Measurements from ENCODE around the gene LIF. TPM values are rescaled to one million over a fixed set of nuclear protein-coding genes. Genes with fewer than 3 reads are reported as not detected.

LIF gene
- total RNA-seq, 1 donor from 2014 or later: 0.16 TPM

- TF ChIP-seq CTCF (IDR thresholded peaks at IDR 0.05; ENCODE audit: borderline replicate concordance): no peak
- Histone ChIP-seq H3K36me3 (no peaks in the 10 kb centered on the region), H3K27ac (replicated peaks) (peak overlapping the region; percentile 79), H3K4me3 (no peak overlapping the region), H3K9me3 (replicated peaks) (no peaks in the 10 kb centered on the region), H3K27me3 (ENCODE audit: low read depth) (peaks cover 77% of the 10 kb centered on the region), H3K4me1 (peaks cover 24% of the 10 kb centered on the region)
- DNase-seq: no peak
- intact Hi-C loops (cut with micrococcal nuclease): no loop called here
These were observed 49.2 kb downstream of the LIF start for GRCh38 chr22:30197389-30197788.

GRCh38 chr22:30196880-30197336, 49.7 kb downstream of the LIF start:
- intact Hi-C loops (cut with micrococcal nuclease): no loop called here
- Histone ChIP-seq H3K4me1 (peaks cover 24% of the 10 kb centered on the region), H3K9me3 (replicated peaks) (no peaks in the 10 kb centered on the region), H3K36me3 (no peaks in the 10 kb centered on the region), H3K27me3 (ENCODE audit: low read depth) (peaks cover 77% of the 10 kb centered on the region), H3K4me3 (peak overlapping the region; percentile 26), H3K27ac (replicated peaks) (peak overlapping the region; percentile 79)
- no peak for TF ChIP-seq CTCF (IDR thresholded peaks at IDR 0.05; ENCODE audit: borderline replicate concordance)
- no peak for DNase-seq

- H3K27me3 ChIP-seq (ENCODE audit: low read depth): peaks cover 77% of the 10 kb centered on the region
- TF ChIP-seq CTCF (IDR thresholded peaks at IDR 0.05; ENCODE audit: borderline replicate concordance): no peak
- peaks cover 24% of the 10 kb centered on the region for H3K4me1 ChIP-seq
- no peaks in the 10 kb centered on the region for H3K9me3 ChIP-seq (replicated peaks)
- intact Hi-C loops (cut with micrococcal nuclease): no loop called here
- H3K36me3 ChIP-seq: no peaks in the 10 kb centered on the region
- peak; percentile 78 for DNase-seq
- peak overlapping the region; percentile 79 for H3K27ac ChIP-seq (replicated peaks)
- H3K4me3 ChIP-seq: peak overlapping the region; percentile 26
These were observed 50.2 kb downstream of the LIF start for GRCh38 chr22:30196141-30196879.

GRCh38 chr22:30195245-30196140, 51.1 kb downstream of the LIF start:
- DNase-seq: no peak
- peak overlapping the region; percentile 79 for H3K27ac ChIP-seq (replicated peaks)
- H3K27me3 ChIP-seq (ENCODE audit: low read depth): peaks cover 77% of the 10 kb centered on the region
- no peaks in the 10 kb centered on the region for H3K36me3 ChIP-seq
- peak overlapping the region; percentile 26 for H3K4me3 ChIP-seq
- intact Hi-C loops (cut with micrococcal nuclease): no loop called here
- no peaks in the 10 kb centered on the region for H3K9me3 ChIP-seq (replicated peaks)
- TF ChIP-seq CTCF (IDR thresholded peaks at IDR 0.05; ENCODE audit: borderline replicate concordance): no peak
- H3K4me1 ChIP-seq: peaks cover 24% of the 10 kb centered on the region

- intact Hi-C loops (cut with micrococcal nuclease): no loop called here
- Histone ChIP-seq H3K27me3 (ENCODE audit: low read depth) (peaks cover 74% of the 10 kb centered on the region), H3K36me3 (no peaks in the 10 kb centered on the region)
These were observed 53.4 kb downstream of the LIF start for GRCh38 chr22:30193031-30193775.

More at GRCh38 chr22:30193031-30193775, 53.4 kb downstream of the LIF start:
- H3K27ac ChIP-seq (replicated peaks): no peak overlapping the region
- TF ChIP-seq CTCF (IDR thresholded peaks at IDR 0.05; ENCODE audit: borderline replicate concordance): no peak
- peaks cover 24% of the 10 kb centered on the region for H3K4me1 ChIP-seq
- H3K4me3 ChIP-seq: no peak overlapping the region
- DNase-seq: no peak
- H3K9me3 ChIP-seq (replicated peaks): no peaks in the 10 kb centered on the region
